HG02642 (cell line): ENCODE data around the gene RAB27B.
"Not testable (repeated sequence)": the region's sequence is repeated elsewhere in the genome, so short reads cannot be mapped to it uniquely, and the experiment has no call there.

Experiments
- ATAC-seq: cut with Tn5 transposase; IDR thresholded peaks from one replicate; pipeline ENCODE4 v1.9.1; 2021; ENCODE audit warnings: mild to moderate bottlenecking; ENCODE audit not compliant: unreplicated experiment, poor library complexity

RAB27B gene

DNA sequence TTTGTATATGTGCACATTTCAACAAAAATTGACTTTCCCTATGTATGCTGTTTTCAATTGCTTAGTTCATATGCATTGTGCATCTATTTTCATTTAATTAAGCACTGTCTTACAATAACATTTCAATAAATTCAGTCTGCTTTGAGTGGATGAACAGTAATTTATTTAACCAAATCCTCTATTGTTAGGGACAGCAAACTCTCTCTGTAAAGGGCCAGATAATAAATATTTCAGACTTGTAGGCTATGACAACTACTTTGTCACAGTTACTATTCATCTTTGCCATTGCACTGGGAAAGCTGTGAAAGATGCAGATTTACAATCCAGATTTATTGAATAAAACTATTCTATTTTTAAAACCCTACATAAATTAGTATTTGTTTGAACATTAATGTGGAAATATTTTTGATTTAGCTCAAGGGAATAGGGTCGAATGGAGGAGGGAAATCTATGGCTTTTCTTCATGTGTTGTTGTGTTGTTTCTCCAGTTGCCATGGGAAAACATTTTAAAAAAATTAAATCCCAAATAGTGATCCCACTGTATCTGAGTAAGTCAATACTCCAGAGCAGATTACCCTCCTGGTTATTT, 14.2 kb upstream of the RAB27B start:
- no peak for ATAC-seq

DNA sequence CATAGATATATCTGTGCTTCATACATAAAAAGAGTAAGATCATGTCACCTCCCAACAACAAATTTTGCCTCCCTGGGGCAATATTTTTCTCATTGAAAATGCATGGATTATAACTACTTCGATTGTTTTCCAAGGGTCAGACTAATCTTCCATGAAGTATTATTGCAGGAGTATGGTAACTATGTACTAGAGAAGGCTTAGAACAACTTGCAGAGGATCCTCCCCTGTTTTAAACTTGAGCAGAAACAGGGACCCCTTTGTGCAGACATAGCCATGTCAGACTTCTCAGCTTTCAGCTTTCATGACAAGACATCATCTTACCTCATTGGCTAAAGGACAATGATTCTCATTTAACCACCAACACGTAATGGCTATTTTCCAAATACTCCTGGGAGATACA, 13.2 kb upstream of the RAB27B start:
- ATAC-seq, result no peak

DNA sequence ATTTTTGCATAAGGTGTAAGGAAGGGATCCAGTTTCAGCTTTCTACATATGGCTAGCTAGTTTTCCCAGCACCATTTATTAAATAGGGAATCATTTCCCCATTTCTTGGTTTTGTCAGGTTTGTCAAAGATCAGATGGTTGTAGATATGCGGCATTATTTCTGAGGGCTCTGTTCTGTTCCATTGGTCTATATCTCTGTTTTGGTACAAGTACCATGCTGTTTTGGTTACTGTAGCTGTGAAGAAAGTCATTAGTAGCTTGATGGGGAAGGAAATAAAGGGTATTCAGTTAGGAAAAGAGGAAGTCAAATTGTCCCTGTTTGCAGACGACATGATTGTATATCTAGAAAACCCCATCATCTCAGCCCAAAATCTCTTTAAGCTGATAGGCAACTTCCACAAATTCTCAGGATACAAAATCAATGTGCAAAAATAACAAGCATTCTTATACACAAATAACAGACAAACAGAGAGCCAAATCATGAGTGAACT, 7.4 kb upstream of the RAB27B start:
- not testable (repeated sequence) for ATAC-seq

DNA sequence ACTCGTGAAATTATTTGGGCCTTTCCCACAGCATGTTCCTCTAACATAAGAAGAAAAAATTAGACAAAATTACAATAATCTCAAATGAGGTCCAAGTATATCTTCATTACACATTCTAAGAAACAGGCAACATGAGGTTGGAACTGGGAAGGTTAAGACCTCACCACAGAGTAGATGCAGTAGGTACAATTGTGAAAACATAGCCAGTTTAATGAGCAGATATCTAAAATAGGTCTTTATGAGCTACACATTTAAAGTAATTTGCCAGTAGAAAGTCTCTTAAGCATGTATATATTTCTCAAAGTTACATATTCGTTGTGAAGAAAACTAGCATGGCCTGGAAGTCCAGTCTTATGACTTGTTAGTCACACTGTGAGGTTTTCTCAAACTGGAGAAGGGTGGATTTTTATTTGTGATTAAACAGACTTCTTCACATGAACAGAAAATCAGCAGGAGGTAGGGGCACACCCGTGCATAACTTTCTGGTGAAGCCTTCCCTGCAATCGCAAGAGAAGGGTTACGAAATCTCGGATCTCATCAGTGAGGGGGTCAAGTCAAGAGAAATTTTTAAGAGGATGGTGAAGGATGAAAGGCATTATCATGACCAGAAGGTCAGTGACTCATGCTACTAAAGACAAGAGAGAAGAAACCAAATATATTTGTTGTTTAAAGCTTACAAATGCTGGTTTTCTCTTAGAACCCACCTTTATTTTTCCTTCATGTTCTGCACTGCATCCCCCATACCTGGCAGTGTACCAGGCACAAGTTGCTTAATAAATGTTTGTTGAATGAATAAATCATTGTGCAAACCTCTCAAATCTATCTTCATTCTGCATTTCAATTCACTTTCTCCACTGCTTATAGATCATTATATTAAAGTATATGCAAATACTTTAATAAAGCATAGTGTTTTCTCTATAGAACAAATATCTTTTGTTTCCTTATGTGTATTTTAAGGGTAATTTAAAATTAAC, 5.1 kb upstream of the RAB27B start:
- ATAC-seq, result no peak

DNA sequence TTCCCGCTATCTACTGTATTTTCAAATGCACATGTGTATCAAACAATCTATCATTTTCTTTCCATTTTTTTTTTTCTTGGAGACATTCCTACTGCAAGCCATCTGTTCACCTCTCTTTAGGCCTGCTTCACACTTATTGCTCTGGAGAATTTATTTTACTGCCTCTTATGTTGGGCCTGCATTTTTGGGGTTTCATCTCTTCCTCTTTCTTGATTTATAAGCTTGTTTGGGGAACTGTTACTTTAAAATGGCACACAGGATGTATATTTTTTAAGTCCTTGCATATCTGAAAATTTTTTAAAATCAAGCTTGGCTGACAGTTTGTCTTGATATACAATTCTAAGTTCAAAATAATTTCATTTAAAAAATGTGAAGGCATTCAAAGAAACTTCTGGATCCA, 3.5 kb upstream of the RAB27B start:
- no peak for ATAC-seq

DNA sequence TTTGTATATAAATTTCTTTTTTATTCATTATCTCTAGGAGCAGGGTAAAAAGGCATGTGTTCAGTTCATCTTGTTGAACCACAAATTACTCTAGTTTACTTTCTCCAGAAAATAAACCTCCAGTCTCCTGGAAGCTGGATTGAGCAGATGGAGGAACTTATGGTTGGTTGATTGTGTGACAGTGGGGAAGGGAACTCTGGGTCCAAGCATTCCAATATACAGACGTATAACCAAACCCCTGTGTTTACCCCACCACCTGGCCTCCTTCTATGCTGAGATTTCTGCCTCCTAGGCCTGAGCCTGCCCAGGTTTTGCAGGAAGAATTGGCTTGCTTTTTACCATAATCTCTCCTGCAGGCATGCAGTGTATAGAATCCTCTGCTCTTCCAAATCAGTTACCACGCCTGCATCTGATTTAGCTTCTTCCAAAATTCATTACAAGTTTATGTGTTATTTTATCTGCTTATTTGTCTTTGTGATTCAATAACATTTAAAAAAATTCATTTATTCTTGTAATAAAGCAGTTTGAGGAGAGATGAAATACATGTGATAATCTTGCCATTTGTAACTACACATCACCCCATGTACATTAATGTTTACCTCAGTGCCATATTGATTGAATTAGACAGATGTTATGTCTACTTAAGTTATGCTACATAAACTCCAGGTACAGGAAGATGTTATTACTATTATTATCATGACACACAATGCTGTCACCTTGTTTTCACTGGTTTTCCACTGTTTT, 2.5 kb upstream of the RAB27B start:
- no peak for ATAC-seq

DNA sequence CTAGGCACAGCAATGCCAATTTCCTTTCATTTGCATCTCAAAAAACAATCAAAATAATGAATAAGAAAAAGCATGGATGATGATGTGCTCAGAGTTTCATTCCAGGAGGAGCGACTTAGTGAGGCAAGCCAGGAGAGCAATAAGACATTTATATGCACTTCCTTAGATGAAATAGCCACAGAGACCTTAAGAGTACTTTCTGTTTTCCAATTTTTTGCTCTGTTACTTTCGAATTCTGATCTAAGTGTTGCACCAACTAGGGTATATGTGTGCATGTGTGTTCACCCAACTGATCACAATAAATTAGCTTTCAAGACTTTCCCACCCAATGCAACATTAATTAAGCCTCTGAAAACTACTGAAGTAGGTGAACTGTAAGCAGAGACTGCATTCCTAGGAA, 709 bp downstream of the RAB27B start:
- no peak for ATAC-seq

DNA sequence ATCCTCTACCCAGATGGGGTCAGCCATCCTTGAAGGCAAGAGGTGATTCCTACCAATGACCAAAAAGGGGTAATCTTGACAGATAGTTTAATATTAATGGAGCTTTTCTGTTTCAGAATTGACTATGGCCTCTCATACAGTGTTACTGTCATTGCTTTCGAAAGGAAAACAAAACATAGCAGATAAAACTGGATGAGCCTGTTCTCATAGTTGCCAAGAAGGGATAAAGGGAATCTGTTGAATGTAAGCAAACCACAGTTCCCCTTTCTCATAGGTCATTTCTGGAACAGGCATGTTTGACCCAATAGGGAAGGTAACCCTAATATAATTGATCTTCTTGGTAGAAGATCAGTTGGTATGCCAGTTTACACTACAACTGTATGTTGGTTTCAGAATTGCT, 1.6 kb downstream of the RAB27B start:
- no peak for ATAC-seq

DNA sequence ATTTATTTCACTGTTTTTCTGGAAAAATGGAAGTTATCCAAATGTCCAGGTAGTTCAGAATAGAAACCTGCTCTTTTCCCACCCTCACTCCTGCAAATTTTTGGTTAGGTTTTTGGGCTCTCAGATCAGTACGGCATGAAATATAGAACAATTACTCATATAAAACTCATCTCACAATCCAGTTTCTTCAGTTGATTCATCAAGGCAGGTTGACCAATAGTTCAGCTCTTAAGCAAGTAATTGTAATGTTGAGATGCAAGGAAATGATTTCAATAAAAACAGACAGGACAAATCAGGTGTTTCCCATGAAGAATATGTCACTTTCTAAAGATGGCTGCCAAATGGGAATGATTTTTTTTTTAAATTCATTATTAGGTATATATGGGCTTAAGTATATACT, 2.0 kb downstream of the RAB27B start:
- no peak for ATAC-seq

DNA sequence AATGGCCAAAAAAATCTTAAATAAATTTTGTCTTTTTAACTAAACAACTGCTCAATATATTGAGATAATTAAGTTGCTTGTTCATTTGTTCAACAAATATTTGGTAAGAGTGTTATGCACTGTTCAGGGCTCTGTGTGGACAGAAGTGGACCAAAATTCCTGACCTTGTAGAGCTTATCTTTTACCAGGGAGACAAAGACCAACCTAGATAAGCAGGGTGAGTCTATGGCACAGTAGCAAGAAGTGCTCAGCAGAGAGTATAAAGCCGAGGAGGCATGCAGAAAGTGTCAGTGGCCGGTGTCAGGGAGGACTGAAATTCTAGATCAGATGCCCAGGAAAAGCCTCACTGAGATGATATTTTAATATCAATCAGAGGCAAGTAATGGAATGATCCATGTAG, 2.6 kb downstream of the RAB27B start:
- no peak for ATAC-seq

DNA sequence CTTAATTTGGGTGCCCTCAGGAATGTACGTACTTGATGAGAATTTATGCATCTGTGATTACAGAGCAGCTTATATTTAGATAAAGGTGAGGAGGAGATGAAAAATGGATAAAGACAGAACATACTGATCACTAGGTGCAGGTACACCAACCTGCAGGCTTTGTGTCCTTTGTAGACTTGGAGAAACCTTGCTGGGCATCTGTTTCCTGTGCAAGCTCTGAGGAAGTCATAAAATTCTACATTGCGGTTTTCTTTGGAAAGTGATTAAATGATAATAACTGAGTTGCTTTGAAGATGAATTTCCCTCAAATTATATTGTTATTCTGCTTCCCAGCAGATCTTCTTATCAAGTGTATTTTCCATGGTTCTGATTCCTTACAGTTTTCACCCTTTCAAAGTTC, 7.7 kb downstream of the RAB27B start:
- no peak for ATAC-seq

DNA sequence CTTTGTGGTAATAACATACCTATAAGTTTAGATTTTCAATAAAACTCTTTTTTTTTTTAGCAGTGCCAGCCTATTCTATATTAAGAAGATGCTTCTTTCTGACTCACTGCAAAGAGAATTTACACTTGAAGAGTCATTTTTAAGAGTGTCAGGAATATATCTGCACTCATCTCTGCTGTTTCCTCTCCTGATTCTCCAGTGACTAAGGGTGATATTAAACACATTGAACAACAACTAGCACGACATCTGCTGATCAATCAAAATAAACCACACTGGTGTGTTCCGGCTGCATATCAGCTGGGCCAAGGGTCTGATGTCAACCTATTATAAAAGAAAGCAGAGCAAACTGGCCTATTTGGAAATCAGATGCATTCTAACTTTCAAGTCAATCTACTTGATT, 15.0 kb downstream of the RAB27B start:
- no peak for ATAC-seq

DNA sequence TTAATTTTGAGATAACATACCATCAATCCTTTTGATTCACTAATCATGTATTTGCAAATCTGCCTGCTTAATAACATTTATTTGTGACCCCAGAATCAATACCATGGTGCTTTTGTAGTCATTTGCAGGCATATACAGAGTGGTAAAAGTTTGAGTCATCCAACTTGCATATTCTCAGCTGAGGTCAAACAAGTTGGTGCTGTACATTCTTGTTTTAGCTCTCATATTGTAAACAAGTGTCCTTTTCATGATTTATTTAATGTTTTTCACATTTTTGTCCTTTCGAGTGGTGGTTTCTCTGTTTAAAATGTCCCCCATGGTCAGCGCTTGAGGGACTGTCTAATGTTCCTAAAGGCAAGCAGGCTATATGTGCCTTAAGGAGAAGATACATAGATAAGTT, 17.5 kb downstream of the RAB27B start:
- ATAC-seq, result no peak

DNA sequence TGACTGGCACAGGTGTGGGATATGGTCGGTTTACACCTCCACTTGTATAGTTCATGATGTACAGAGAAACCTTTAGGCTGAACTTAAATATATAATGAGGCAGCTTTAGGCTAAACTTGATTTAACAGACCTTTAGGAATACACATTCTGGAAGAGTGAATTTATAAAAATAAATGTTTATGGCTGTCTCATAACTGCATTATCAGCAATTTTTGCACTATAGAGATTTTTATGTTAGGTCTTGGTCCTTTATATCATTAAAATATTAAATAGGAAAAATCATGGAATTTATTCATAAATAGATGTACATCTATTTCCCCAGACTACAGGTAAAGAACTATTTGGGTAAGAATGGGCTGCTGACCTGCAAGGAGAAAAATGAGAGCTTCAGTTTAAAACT, 19.8 kb downstream of the RAB27B start:
- no peak for ATAC-seq

DNA sequence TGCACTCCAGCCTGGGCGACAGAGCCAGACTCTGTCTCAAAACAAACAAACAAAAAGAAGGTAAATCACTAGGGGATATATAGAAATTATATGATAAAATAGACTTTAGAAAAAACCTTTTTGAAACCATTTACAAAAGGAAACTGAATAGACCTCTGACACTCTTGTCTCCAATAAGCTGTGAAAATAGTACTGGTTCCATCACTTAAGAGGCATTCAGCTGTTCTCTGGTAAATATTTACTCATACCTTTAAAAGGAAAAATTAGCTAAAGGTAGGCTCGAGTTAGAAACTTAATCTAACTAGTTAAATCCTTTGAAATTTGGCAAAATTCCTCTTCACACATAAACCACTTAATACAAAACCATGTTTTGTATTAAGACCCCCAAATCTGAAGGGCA, 21.4 kb downstream of the RAB27B start:
- no peak for ATAC-seq

DNA sequence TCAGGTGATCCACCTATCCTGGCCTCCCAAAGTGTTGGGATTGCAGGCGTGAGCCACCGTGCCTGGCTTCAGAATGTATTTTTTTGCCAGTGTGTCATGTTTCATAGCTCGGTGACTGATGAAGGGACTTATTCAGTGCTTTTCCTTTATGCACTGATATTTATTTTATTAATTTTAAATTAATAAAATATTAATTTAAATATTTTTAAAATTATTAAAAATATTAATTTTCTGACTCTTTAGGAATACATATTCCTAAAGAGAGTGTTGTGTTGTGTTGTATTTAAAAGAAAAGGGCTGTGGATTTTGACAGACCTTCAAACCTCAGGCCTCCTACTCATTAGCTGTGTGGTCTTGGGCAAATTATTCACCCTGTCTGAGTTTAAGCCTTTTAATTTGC, 22.3 kb downstream of the RAB27B start:
- no peak for ATAC-seq

DNA sequence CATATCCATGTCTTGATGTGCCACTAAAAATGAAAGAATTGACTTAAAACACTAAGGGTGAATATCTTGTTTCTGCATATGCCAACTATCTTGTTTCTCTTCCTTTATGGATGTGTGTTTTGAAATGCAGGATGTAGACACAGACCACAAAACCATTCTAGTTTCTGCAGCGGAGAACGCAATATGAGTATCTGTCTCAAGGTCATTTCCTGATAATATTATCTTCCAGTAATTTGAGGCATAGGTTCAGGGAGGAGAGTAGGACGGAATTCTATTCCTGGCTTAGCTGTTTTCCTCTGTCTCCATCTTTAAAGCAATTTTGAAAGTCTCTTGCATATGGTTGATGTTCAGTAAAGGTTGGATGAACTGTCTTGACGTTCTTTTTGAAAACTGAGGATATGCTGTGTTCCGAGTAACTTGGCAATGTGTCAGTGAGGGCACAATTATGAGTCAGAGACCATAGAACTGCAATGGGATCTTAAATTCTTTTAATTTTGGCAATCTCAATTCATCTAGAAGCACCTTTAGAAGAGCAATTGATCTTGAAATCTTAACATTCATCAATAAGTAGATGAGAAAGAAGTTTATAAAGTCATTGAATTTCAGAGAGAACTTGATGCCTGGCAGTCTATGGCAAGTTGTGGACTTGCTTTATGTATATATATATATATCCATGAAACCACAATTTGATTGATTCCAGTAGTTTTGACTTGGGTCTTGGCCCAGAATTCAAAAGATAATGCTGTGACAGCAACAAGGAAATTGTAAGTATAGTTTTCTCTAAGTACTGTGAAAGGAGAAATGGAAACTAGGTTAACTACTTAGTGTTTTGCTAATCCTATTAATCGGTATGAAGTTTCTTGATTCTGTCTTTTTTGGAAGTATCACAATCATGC, 24.8 kb downstream of the RAB27B start:
- ATAC-seq, result no peak

DNA sequence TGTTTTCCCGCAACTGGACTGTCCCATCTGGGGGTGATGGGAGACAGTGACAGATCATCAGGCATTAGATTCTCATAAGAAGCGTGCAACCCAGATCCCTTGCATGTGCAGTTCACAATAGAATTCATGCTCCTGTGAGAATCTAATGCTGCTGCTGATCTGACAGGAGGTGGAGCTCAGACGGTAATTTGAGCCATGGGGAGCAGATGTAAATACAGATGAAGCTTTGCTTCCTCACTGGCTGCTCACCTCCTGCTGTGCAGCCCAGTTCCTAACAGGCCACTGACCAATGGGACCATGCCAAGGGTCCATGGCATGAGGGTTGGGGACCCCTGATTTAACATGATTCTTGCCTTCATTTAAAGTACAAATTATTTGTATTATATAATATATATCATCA, 26.8 kb downstream of the RAB27B start:
- not testable (repeated sequence) for ATAC-seq

DNA sequence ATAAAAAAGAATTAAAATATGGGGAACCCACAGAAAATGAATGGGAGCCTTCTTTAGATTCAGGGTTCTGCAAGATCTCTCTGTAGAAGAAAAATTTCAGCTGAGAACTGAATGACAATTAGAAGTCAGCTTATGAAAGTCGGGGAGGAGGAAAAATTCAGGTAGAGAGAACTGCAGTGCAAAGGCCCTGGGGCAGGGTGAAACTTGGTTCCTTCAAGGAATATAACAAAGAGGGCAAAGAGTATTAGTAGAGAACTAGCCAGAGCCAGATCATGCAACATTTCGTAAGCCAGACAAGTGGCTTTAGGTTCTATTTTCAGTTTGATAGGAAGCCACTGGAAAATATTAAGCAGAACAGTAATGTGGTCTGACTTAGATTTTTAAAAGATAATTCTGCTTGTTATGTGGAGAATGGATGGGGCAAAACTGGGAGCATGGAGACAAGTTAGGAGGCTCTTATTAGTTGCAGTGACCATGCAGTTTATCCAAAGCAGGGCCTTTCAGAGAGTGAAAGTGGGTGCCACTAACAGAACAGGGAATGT, 27.9 kb downstream of the RAB27B start:
- no peak for ATAC-seq

DNA sequence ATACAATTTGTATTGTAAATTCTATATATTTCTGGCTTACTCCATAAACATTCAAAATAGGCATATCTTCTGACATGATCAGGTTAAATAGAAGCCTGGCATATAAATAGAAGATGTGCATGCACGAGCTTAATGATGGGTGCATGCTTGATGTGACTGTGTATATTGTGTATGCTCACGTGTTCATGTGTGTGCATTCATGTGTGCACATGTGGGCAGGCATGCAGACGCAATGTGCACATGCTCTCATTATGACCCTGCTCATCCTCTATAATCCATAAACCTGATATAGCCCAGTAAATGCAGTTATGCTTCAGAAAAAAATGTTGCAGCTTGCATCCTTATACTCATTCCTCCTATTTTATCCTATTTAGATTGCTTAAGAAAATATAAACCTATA, 29.2 kb downstream of the RAB27B start:
- ATAC-seq, result no peak
